Bronchial epithelial cell (primary cell): ENCODE data around the gene PRPF4. TPM values are rescaled to one million over a fixed set of nuclear protein-coding genes. Genes with fewer than 3 reads are reported as not detected.

Source experiments
- DNase-seq: peaks from one replicate; pipeline ENCODE4 v3.0.0-alpha.2; 2010; ENCODE audit warnings: low read depth
- FAIRE-seq: peaks from 2 replicates; lab custom pipeline; 2011; peaks lifted over from hg19 to GRCh38; lab: Jason Lieb, UNC
- H3K27me3 ChIP-seq: 2 replicates; pipeline ENCODE4 v1.5.1; 2011; ENCODE audit warnings: low read length; ENCODE audit not compliant: control insufficient read depth, insufficient read depth
- H3K36me3 ChIP-seq: 2 replicates; pipeline ENCODE4 v1.5.1; 2011; ENCODE audit warnings: low read length; ENCODE audit not compliant: control insufficient read depth, insufficient read depth
- H3K4me3 ChIP-seq: 2 replicates; pipeline ENCODE4 v1.5.1; 2011; ENCODE audit warnings: mild to moderate bottlenecking, low read depth, low read length, control low read depth
- CTCF ChIP-seq: IDR thresholded peaks from 2 replicates; pipeline ENCODE4 v1.5.1; 2011; ENCODE audit warnings: mild to moderate bottlenecking, moderate library complexity, low read length, control low read depth, inconsistent platforms; ENCODE audit not compliant: insufficient read depth, severe bottlenecking
- total RNA-seq: library from RNA; depleted of rRNA; stranded (reverse); fragments of >200 nt; gene quantifications from 2 replicates; pipeline ENCODE4 v1.2.1, GENCODE V29; 2014

The PRPF4 gene
- total RNA-seq, 1 donor from 2014 or later: 45.3 TPM

- FAIRE-seq (no peak), DNase-seq (no peak)
- no peaks in the 10 kb centered on the region for H3K36me3 ChIP-seq
- TF ChIP-seq CTCF: no peak
- no peaks in the 10 kb centered on the region for H3K27me3 ChIP-seq
- no peak overlapping the region for H3K4me3 ChIP-seq
Observed at GRCh38 chr9:113319054-113319453, 43.6 kb downstream of the PRPF4 start.

GRCh38 chr9:113320051-113320450 lies 44.6 kb downstream of the PRPF4 start:
- TF ChIP-seq CTCF: no peak
- Histone ChIP-seq H3K27me3 (no peaks in the 10 kb centered on the region), H3K36me3 (no peaks in the 10 kb centered on the region), H3K4me3 (no peak overlapping the region)
- FAIRE-seq (no peak), DNase-seq (no peak)

GRCh38 chr9:113322671-113323070 lies 47.2 kb downstream of the PRPF4 start:
- Histone ChIP-seq H3K27me3 (no peaks in the 10 kb centered on the region), H3K36me3 (no peaks in the 10 kb centered on the region), H3K4me3 (no peak overlapping the region)
- DNase-seq: no peak
- no peak for TF ChIP-seq CTCF
- FAIRE-seq: no peak

- DNase-seq (no peak), FAIRE-seq (no peak)
- no peak for TF ChIP-seq CTCF
- no peaks in the 10 kb centered on the region for H3K27me3 ChIP-seq
- H3K4me3 ChIP-seq: no peak overlapping the region
- H3K36me3 ChIP-seq: no peaks in the 10 kb centered on the region
Observed at GRCh38 chr9:113326230-113326629, 50.8 kb downstream of the PRPF4 start.

GRCh38 chr9:113328045-113328782 lies 52.8 kb downstream of the PRPF4 start:
- Histone ChIP-seq H3K4me3 (no peak overlapping the region), H3K36me3 (no peaks in the 10 kb centered on the region), H3K27me3 (no peaks in the 10 kb centered on the region)
- DNase-seq (no peak), FAIRE-seq (no peak)
- TF ChIP-seq CTCF: no peak

- TF ChIP-seq CTCF: no peak
- Histone ChIP-seq H3K27me3 (no peaks in the 10 kb centered on the region), H3K36me3 (no peaks in the 10 kb centered on the region), H3K4me3 (no peak overlapping the region)
- DNase-seq: no peak
- FAIRE-seq: no peak
Observed at GRCh38 chr9:113331780-113332179, 56.3 kb downstream of the PRPF4 start.
